Stomach (tissue), 9 donors: ENCODE results near the gene NDUFAB1. TPM values are rescaled to one million over a fixed set of nuclear protein-coding genes. Genes with fewer than 3 reads are reported as not detected.

Source experiments
- DNase-seq, 2 donors: peaks; one replicate each; pipeline versions ENCODE4 v3.0.0 to v3.0.0-alpha.2; 2013 to 2019
- H3K27ac ChIP-seq, 5 donors: fragments of 200-600 bp in 4 of 5; sonication (generic) in 4 of 5; one replicate each; pipeline ENCODE4 v1.5.1; 2013 to 2019; ENCODE audit warnings: mild to moderate bottlenecking in 1 of 5, moderate library complexity in 1 of 5
- H3K27me3 ChIP-seq, 3 donors: fragments of 200-600 bp; sonication (generic); one replicate each; pipeline ENCODE4 v1.5.1; 2017 to 2019; ENCODE audit warnings: mixed run types in 1 of 3
- H3K36me3 ChIP-seq, 4 donors: fragments of 200-600 bp; sonication (generic); 1 replicate in 3 of 4; 2 replicates in 1 of 4; pipeline ENCODE4 v1.5.1; 2016 to 2019
- H3K4me1 ChIP-seq, 4 donors: fragments of 200-600 bp; sonication (generic); one replicate each; pipeline ENCODE4 v1.5.1; 2016 to 2019
- H3K4me3 ChIP-seq, 4 donors: fragments of 200-600 bp; sonication (generic) in 3 of 4; one replicate each; pipeline ENCODE4 v1.5.1; 2016 to 2019; ENCODE audit warnings: mild to moderate bottlenecking in 1 of 4
- H3K9me3 ChIP-seq, 4 donors: fragments of 200-600 bp; sonication (generic); one replicate each; pipeline ENCODE4 v1.5.1; 2016 to 2019
- EP300 ChIP-seq: sonication (generic); formaldehyde crosslinking; IDR thresholded peaks from one replicate; pipeline ENCODE4 v1.6.1; 2017; ENCODE audit warnings: antibody characterized with exemption
- POLR2A ChIP-seq, 4 donors: fragments of 450-650 bp; IDR thresholded peaks; one replicate each; pipeline ENCODE4 v1.6.1; 2016; ENCODE audit warnings: antibody characterized with exemption in 4 of 4, control low read depth in 2 of 4, mild to moderate bottlenecking in 1 of 4, moderate library complexity in 1 of 4
- POLR2AphosphoS5 ChIP-seq, 3 donors: sonication (generic); formaldehyde crosslinking; IDR thresholded peaks; one replicate each; pipeline ENCODE4 v1.6.1; 2016; ENCODE audit warnings: antibody characterized with exemption in 3 of 3
- WGBS, 5 donors: extraction: QIAGEN DNeasy Blood & Tissue Kit in 3 of 5; methylation state at CpG; one replicate each; pipeline versions ENCODE4 v1.1.5 to v1.1.7; 2013 to 2018; 5-methylcytosine and 5-hydroxymethylcytosine counted together
- intact Hi-C: fragments of 100-400 bp; cut with DNase I; formaldehyde crosslinking; loops from one replicate; pipeline ENCODE4 v1.15.1; 2023; ENCODE audit warnings: low total_unique reads
- polyA plus RNA-seq, 3 donors: library from polyadenylated mRNA; stranded (reverse); fragments of 200-250 nt; gene quantifications; one replicate each; pipeline ENCODE4 v1.2.3, GENCODE V29; 2013
- total RNA-seq, 5 donors: library from RNA; depleted of rRNA; stranded (reverse); fragments of >200 nt; gene quantifications; one replicate each; pipeline versions ENCODE4 v1.1.0 to v1.2.3, GENCODE V29; 2014 to 2016
- TF ChIP-seq, protein P1 (sequence below), 7 experiments: fragments of 450-650 bp in 4 of 7; fragments of 200-600 bp in 3 of 7; sonication (generic) in 3 of 7; IDR thresholded peaks; one replicate each; pipeline ENCODE4 v1.5.1; 2016 to 2019; ENCODE audit warnings: antibody characterized with exemption in 7 of 7, control low read depth in 2 of 7, mild to moderate bottlenecking in 1 of 7
- donor health status: healthy with polysubstance abuse.
- donor health status: Bipolar disorder and iron deficiency.
- donor health status: healthy.

Gene NDUFAB1
- total and polyA plus RNA-seq, 8 donors, result 12.6 to 251 (median 140) TPM

DNA sequence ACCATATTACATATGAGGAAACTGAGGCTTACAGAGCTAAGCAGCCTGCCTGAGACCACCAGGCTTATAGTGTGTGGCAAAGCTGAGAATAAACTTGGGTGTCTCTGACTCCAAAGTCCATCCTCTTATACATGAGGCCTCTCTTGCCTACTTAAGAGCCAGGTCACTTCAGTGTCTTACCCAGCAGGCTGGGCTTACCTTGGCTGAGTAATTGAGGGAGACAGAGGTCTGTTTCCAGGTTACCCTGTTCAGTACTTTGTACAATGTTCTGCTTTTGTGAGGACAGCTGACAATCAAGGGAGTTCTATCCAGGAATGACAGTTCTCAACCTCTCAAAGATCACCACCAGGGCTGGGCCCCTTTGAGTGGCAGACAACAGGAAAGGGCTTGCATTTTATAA lies 14.4 kb downstream of the NDUFAB1 start:
- intact Hi-C loops, result no loop called here
- TF ChIP-seq, protein P1, sequence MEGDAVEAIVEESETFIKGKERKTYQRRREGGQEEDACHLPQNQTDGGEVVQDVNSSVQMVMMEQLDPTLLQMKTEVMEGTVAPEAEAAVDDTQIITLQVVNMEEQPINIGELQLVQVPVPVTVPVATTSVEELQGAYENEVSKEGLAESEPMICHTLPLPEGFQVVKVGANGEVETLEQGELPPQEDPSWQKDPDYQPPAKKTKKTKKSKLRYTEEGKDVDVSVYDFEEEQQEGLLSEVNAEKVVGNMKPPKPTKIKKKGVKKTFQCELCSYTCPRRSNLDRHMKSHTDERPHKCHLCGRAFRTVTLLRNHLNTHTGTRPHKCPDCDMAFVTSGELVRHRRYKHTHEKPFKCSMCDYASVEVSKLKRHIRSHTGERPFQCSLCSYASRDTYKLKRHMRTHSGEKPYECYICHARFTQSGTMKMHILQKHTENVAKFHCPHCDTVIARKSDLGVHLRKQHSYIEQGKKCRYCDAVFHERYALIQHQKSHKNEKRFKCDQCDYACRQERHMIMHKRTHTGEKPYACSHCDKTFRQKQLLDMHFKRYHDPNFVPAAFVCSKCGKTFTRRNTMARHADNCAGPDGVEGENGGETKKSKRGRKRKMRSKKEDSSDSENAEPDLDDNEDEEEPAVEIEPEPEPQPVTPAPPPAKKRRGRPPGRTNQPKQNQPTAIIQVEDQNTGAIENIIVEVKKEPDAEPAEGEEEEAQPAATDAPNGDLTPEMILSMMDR (IDR thresholded peaks at IDR 0.05), result no peak
- TF ChIP-seq POLR2A (IDR thresholded peaks at IDR 0.05) (no peak), POLR2AphosphoS5 (IDR thresholded peaks at IDR 0.05) (no peak), EP300 (no peak)

DNA sequence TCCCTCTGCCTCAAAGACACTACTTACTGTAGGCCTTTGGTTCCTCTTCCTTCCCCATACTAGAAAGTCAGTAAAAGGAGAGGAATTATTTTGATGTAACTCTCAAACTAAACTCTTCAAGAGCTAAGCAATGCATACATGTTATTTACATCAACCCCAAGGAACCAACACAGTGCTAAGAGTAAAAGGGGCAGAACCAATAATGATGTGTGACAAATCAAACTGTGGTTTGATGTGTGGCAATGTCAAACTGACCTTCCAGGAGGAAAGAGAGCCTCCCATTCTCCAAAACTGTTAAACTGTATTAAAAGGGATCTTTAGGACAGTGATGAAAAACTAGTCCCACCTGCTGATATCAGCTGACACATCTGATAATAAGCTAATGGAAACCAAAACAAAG lies 15.7 kb downstream of the NDUFAB1 start:
- H3K4me1 ChIP-seq, result peaks cover 0 to 5% (median 2%) of the 10 kb centered on the region in 4 donors
- intact Hi-C loops, result no loop called here
- no peak for DNase-seq
- H3K27me3 ChIP-seq, result no peaks in the 10 kb centered on the region
- peaks cover 29 to 94% (median 90%) of the 10 kb centered on the region in 4 donors for H3K36me3 ChIP-seq
- TF ChIP-seq EP300 (no peak), POLR2A (IDR thresholded peaks at IDR 0.05) (no peak)
- TF ChIP-seq, protein P1 (IDR thresholded peaks at IDR 0.05), result no peak
- H3K27ac ChIP-seq, result no peak overlapping the region
- H3K9me3 ChIP-seq, result no peaks in the 10 kb centered on the region
- H3K4me3 ChIP-seq, result no peak overlapping the region

More for the DNA sequence above, 14.4 kb downstream of the NDUFAB1 start:
- no peak overlapping the region for H3K4me3 ChIP-seq
- H3K36me3 ChIP-seq, result peaks cover 29 to 94% (median 91%) of the 10 kb centered on the region in 4 donors
- peaks cover 0 to 5% (median 2%) of the 10 kb centered on the region in 4 donors for H3K4me1 ChIP-seq
- no peak overlapping the region for H3K27ac ChIP-seq
- DNase-seq, result no peak
- H3K27me3 ChIP-seq, result no peaks in the 10 kb centered on the region
- H3K9me3 ChIP-seq, result no peaks in the 10 kb centered on the region

DNA sequence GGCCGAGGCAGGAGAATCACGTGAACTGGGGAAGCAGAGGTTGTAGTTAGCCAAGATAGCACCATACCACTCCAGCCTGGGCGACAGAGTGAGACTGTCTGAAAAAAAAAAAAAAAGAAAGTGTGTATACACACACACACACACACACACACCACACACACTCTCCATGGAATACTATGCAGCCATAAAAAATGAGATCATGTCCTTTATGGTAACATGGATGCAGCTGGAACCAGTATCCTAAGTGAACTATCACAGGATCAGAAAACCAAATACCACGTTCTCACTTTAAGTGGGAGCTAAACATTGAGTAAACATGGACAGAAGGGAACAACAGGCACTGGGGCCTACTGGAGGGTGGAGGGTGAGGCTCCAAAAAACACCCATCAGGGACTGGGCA lies 16.7 kb downstream of the NDUFAB1 start:
- Histone ChIP-seq H3K4me1 (peaks cover 0 to 5% (median 2%) of the 10 kb centered on the region in 4 donors), H3K27me3 (no peaks in the 10 kb centered on the region), H3K4me3 (no peak overlapping the region), H3K27ac (no peak overlapping the region), H3K9me3 (no peaks in the 10 kb centered on the region), H3K36me3 (peaks cover 23 to 94% (median 90%) of the 10 kb centered on the region in 4 donors)
- no peak for TF ChIP-seq POLR2A (IDR thresholded peaks at IDR 0.05)
- TF ChIP-seq POLR2AphosphoS5 (IDR thresholded peaks at IDR 0.05), result no peak
- TF ChIP-seq, protein P1 (IDR thresholded peaks at IDR 0.05), result no peak
- TF ChIP-seq EP300, result no peak
- intact Hi-C loops, result no loop called here
- no peak for DNase-seq
- WGBS, 5 donors, result 85 to 97% (median 95%) methylated on average over 4 of the region's 4 CpGs

DNA sequence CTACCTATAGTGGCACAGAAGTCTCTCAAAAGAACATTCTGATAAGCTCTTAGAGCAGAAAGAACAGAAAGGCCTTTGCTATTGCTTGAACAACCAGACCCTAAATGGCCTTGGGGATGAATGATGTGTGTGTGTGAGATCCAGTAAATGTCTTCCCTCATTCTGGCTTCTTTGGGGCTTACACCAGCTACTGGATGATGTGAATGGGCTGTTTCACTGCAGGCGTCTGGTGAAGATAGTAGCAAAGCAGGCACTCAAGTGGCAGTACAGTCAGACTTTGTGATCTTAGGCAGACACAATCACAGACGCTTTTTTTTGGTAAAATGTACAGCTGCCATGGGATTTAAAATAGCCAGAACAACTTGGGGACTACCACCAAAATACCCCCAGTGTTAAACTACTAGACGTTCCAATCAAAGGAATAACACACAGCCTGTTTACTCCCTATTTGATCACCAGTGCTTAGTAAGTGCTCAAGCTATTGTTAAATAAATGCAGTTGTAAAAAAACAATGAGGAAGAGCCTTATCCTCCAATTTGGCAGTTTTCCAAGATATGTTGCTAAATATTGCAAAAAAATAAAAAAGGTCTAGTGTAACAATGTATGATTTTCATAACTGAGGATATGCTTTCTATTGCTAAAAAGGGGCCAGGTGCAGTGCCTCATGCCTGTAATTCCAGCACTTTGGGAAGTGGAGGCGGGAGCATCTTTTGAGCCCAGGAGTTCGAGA lies 17.9 kb downstream of the NDUFAB1 start:
- peaks cover 25 to 97% (median 94%) of the 10 kb centered on the region in 4 donors for H3K36me3 ChIP-seq
- TF ChIP-seq, protein P1 (IDR thresholded peaks at IDR 0.05), result no peak
- TF ChIP-seq EP300 (no peak), POLR2AphosphoS5 (IDR thresholded peaks at IDR 0.05) (no peak), POLR2A (IDR thresholded peaks at IDR 0.05) (no peak)
- DNase-seq, result peak in 1 of 2 donors; percentile 36
- peaks cover 0 to 5% (median 2%) of the 10 kb centered on the region in 4 donors for H3K4me1 ChIP-seq
- no peak overlapping the region for H3K27ac ChIP-seq
- intact Hi-C loops, result no loop called here
- no peak overlapping the region for H3K4me3 ChIP-seq
- H3K9me3 ChIP-seq, result no peaks in the 10 kb centered on the region
- no peaks in the 10 kb centered on the region for H3K27me3 ChIP-seq
- 57 to 71% (median 67%) methylated on average over 5 of the region's 5 CpGs for WGBS, 5 donors
